HepG2 (cell line): Measurements from ENCODE around the gene ARPC1A. TPM values are rescaled to one million over a fixed set of nuclear protein-coding genes. Genes with fewer than 3 reads are reported as not detected.

ENCODE experiments used
- BCL6 ChIP-seq: IDR thresholded peaks from 2 replicates; pipeline ENCODE4 v1.6.1; 2016; ENCODE audit warnings: missing genetic modification reagents, missing compliant biosample characterization
- CAMTA2 ChIP-seq: sonication (generic); formaldehyde crosslinking; IDR thresholded peaks from 2 replicates; pipeline ENCODE4 v1.4.0; 2020; ENCODE audit warnings: mild to moderate bottlenecking, missing genetic modification reagents, borderline replicate concordance
- CEBPB ChIP-seq: IDR thresholded peaks from 2 replicates; pipeline ENCODE4 v1.6.1; 2011; ENCODE audit warnings: low read depth, low read length, improper control_type of control experiment, borderline replicate concordance
- FOXK2 ChIP-seq: fragments of 450-650 bp; IDR thresholded peaks from 2 replicates; pipeline ENCODE4 v1.6.1; 2016
- HNRNPL ChIP-seq: fragments of 200-400 bp; formaldehyde crosslinking; IDR thresholded peaks from 2 replicates; pipeline ENCODE4 v1.6.1; 2017; ENCODE audit warnings: mild to moderate bottlenecking, low read depth, low read length
- HNRNPLL ChIP-seq: fragments of 200-400 bp; formaldehyde crosslinking; IDR thresholded peaks from 2 replicates; pipeline ENCODE4 v1.6.1; 2017; ENCODE audit warnings: mild to moderate bottlenecking, low read depth, low read length; ENCODE audit not compliant: poor library complexity, severe bottlenecking
- HOXA5 ChIP-seq: sonication (generic); formaldehyde crosslinking; IDR thresholded peaks from 2 replicates; pipeline ENCODE4 v1.4.0; 2020; ENCODE audit warnings: missing genetic modification reagents
- KDM6A ChIP-seq: IDR thresholded peaks from 2 replicates; pipeline ENCODE4 v1.6.1; 2016; ENCODE audit warnings: low read depth
- MIXL1 ChIP-seq: IDR thresholded peaks from 2 replicates; pipeline ENCODE4 v1.6.1; 2016
- NBN ChIP-seq: fragments of 450-650 bp; conservative IDR thresholded peaks from 2 replicates; pipeline ENCODE4 v1.6.1; 2017
- NR2F6 ChIP-seq, 2 experiments: IDR thresholded peaks; 2 replicates each; pipeline ENCODE4 v1.6.1; 2016; ENCODE audit warnings: antibody characterized with exemption in 1 of 2, mild to moderate bottlenecking in 1 of 2
- RFX5 ChIP-seq: IDR thresholded peaks from 2 replicates; pipeline ENCODE4 v1.6.1; 2011; ENCODE audit warnings: low read depth, low read length, improper control_type of control experiment
- SAFB2 ChIP-seq: sonication (generic); formaldehyde crosslinking; IDR thresholded peaks from 2 replicates; pipeline ENCODE4 v1.5.1; 2020; ENCODE audit warnings: missing genetic modification reagents, low read depth, mild to moderate bottlenecking, borderline replicate concordance
- ZBTB20 ChIP-seq: sonication (generic); formaldehyde crosslinking; IDR thresholded peaks from 2 replicates; pipeline ENCODE4 v1.8.1; 2023; ENCODE audit warnings: missing genetic modification reagents, low read depth, mild to moderate bottlenecking, borderline replicate concordance
- ZNF251 ChIP-seq: sonication (generic); formaldehyde crosslinking; IDR thresholded peaks from 2 replicates; pipeline ENCODE4 v1.9.0; 2021; ENCODE audit warnings: mild to moderate bottlenecking, missing genetic modification reagents
- ZNF333 ChIP-seq: sonication (generic); formaldehyde crosslinking; IDR thresholded peaks from 2 replicates; pipeline ENCODE4 v1.4.0; 2020; ENCODE audit warnings: mild to moderate bottlenecking, missing genetic modification reagents, borderline replicate concordance
- ZNF350 ChIP-seq: sonication (generic); formaldehyde crosslinking; IDR thresholded peaks from 2 replicates; pipeline ENCODE4 v1.4.0; 2020; ENCODE audit warnings: mild to moderate bottlenecking, low read depth, missing genetic modification reagents, borderline replicate concordance
- ZNF468 ChIP-seq: sonication (generic); formaldehyde crosslinking; IDR thresholded peaks from 2 replicates; pipeline ENCODE4 v1.8.0; 2022; ENCODE audit warnings: mild to moderate bottlenecking, moderate library complexity, missing genetic modification reagents
- ZNF616 ChIP-seq: sonication (generic); formaldehyde crosslinking; IDR thresholded peaks from 2 replicates; pipeline ENCODE4 v1.5.0; 2020; ENCODE audit warnings: low read depth, mild to moderate bottlenecking, missing genetic modification reagents
- ZNF75D ChIP-seq: sonication (generic); formaldehyde crosslinking; IDR thresholded peaks from 2 replicates; pipeline ENCODE4 v1.8.1; 2023; ENCODE audit warnings: missing genetic modification reagents, mild to moderate bottlenecking, borderline replicate concordance
- ZZZ3 ChIP-seq: sonication (generic); formaldehyde crosslinking; IDR thresholded peaks from 2 replicates; pipeline ENCODE4 v1.4.0; 2020; ENCODE audit warnings: missing genetic modification reagents, mild to moderate bottlenecking, borderline replicate concordance
- polyA plus RNA-seq, 8 experiments: library from polyadenylated mRNA; depleted of rRNA in 3 of 8; stranded (reverse) in 7 of 8; unstranded in 1 of 8; fragments of >200 nt; fragmentation: Illumina TruSeq in 4 of 8; extraction: Trizol in 4 of 8; gene quantifications; 2 replicates each; pipeline versions ENCODE4 v1.2.1 to v1.2.3, GENCODE V29; 2011 to 2016; ENCODE audit warnings: low read depth in 4 of 8, missing spikeins in 1 of 8, mixed read lengths in 1 of 8; ENCODE audit not compliant: insufficient read depth in 1 of 8
- total RNA-seq, 5 experiments: library from RNA; depleted of rRNA; stranded (reverse); fragments of >200 nt; fragmentation: Illumina TruSeq; extraction: Trizol; gene quantifications; 2 replicates each; pipeline ENCODE4 v1.2.3, GENCODE V29; 2016; ENCODE audit warnings: low read depth in 1 of 5
- TF ChIP-seq, protein P1 (sequence below): sonication (generic); formaldehyde crosslinking; IDR thresholded peaks from 2 replicates; pipeline ENCODE4 v1.8.1; 2023; ENCODE audit warnings: mild to moderate bottlenecking, moderate library complexity, missing genetic modification reagents
- TF ChIP-seq, protein P2 (sequence below): sonication (generic); formaldehyde crosslinking; IDR thresholded peaks from 2 replicates; pipeline ENCODE4 v1.5.1; 2020; ENCODE audit warnings: mild to moderate bottlenecking, moderate library complexity, missing genetic modification reagents
- TF ChIP-seq, protein P3 (sequence below): IDR thresholded peaks from 2 replicates; pipeline ENCODE4 v1.6.1; 2016; ENCODE audit warnings: missing compliant biosample characterization, missing genetic modification reagents, borderline replicate concordance
- TF ChIP-seq, protein P4 (sequence below): IDR thresholded peaks from 2 replicates; pipeline ENCODE4 v1.6.1; 2016; ENCODE audit warnings: low read depth, control low read depth

The ARPC1A gene
- total and polyA plus RNA-seq, 2 of the 13 experiments (the other 11 are each of a cell fraction or from before 2014, with no cell fraction given), result 44.3 to 88.5 TPM

DNA sequence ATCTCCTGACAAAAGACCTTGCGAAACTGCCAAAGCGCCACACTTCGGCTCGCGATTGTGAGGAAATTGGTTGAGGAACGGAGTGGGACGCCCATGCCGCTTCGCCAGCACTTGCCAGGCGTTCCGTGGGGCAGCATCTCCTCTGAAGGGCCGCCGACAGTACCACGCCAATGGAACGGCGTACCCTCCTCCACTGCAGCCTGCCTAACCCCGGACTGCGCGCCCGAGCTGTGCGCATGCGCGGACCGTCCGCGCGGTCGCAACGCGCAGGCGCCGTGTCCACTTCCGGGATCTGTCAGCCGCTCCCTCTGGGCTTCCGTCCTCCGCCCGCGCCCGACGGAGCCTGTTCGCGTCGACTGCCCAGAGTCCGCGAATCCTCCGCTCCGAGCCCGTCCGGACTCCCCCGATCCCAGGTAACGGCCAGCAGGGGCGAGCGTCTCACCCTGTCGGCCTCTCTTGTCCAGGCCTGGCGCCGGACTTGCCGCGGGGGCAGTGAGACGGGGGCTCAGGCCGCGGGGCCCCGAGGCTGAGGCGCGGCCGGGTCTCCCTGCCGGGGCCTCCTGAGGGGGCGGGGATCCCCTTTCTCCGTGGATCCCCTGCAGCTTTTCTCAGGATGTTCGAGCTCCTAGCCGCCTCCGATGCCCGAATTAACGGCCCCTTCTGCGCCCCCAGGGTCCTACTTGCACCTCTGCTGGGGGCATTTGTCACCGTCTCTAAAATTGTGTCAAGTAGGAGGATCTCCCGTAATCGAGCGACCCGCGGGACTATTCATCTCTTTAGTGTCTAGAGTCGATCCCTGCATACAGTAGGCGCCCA lies at the start of gene ARPC1A (continued):
- TF ChIP-seq RFX5, result peak; percentile 19; the same call in 1 of the 2 replicates
- 0 out of 2 replicates have a peak, but pooled peaks have one; percentile 17 for TF ChIP-seq ZNF616 (CRISPR knock-in tag)
- peak; percentile 95 for TF ChIP-seq HNRNPLL
- TF ChIP-seq CAMTA2 (CRISPR knock-in tag), result no peak
- 0 out of 2 replicates have a peak, but pooled peaks have one; percentile 21 for TF ChIP-seq ZNF75D (CRISPR knock-in tag)
- TF ChIP-seq ZNF468 (CRISPR knock-in tag), result no peak
- TF ChIP-seq CEBPB, result no peak
- TF ChIP-seq HNRNPL, result no peak
- TF ChIP-seq, protein P1, sequence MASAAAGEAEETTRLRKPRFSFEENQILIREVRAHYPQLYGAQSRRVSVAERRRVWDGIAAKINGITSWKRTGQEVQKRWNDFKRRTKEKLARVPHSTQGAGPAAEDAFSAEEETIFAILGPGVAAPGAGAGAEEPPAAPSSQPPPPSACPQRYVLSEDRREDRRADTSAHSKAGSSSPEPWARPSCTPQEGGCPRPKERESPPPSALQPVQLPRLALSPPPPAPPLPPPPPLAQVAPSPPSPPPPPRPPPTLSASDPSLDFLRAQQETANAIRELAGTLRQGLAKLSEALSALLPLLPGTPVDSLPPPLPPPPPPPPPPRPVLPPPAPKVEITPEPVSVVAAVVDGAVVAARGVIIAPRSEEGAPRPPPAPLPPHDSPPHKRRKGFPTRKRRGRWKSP, result peak; percentile 84
- peak; percentile 88 for TF ChIP-seq HOXA5 (CRISPR knock-in tag)
- TF ChIP-seq ZBTB20 (CRISPR knock-in tag), result no peak
- TF ChIP-seq NBN, result no peak
- TF ChIP-seq, protein P2, sequence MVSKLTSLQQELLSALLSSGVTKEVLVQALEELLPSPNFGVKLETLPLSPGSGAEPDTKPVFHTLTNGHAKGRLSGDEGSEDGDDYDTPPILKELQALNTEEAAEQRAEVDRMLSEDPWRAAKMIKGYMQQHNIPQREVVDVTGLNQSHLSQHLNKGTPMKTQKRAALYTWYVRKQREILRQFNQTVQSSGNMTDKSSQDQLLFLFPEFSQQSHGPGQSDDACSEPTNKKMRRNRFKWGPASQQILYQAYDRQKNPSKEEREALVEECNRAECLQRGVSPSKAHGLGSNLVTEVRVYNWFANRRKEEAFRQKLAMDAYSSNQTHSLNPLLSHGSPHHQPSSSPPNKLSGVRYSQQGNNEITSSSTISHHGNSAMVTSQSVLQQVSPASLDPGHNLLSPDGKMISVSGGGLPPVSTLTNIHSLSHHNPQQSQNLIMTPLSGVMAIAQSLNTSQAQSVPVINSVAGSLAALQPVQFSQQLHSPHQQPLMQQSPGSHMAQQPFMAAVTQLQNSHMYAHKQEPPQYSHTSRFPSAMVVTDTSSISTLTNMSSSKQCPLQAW (CRISPR knock-in tag), result peak; percentile 82
- no peak for TF ChIP-seq KDM6A (CRISPR knock-in tag)
- no peak for TF ChIP-seq ZNF251 (CRISPR knock-in tag)
- TF ChIP-seq FOXK2, result no peak
- TF ChIP-seq, protein P3, sequence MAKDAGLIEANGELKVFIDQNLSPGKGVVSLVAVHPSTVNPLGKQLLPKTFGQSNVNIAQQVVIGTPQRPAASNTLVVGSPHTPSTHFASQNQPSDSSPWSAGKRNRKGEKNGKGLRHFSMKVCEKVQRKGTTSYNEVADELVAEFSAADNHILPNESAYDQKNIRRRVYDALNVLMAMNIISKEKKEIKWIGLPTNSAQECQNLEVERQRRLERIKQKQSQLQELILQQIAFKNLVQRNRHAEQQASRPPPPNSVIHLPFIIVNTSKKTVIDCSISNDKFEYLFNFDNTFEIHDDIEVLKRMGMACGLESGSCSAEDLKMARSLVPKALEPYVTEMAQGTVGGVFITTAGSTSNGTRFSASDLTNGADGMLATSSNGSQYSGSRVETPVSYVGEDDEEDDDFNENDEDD (CRISPR knock-in tag), result peak; percentile 86; the same call in 1 of the 2 replicates
- TF ChIP-seq NR2F6 (IDR thresholded peaks at IDR 0.05), result no peak
- peak; percentile 63; the same call in 1 of the 2 replicates for TF ChIP-seq NR2F6 (CRISPR knock-in tag; IDR thresholded peaks at IDR 0.05)
- peak; percentile 56; the same call in 1 of the 2 replicates for TF ChIP-seq ZNF333 (CRISPR knock-in tag)
- TF ChIP-seq ZNF350 (CRISPR knock-in tag), result peak; percentile 43; the same call in 1 of the 2 replicates
- peak; percentile 86; the same call in 1 of the 2 replicates for TF ChIP-seq ZZZ3 (CRISPR knock-in tag)
- no peak; the same call in 1 of the 2 replicates for TF ChIP-seq MIXL1
- TF ChIP-seq BCL6 (CRISPR knock-in tag), result peak; percentile 64; the same call in 1 of the 2 replicates
- TF ChIP-seq, protein P4, sequence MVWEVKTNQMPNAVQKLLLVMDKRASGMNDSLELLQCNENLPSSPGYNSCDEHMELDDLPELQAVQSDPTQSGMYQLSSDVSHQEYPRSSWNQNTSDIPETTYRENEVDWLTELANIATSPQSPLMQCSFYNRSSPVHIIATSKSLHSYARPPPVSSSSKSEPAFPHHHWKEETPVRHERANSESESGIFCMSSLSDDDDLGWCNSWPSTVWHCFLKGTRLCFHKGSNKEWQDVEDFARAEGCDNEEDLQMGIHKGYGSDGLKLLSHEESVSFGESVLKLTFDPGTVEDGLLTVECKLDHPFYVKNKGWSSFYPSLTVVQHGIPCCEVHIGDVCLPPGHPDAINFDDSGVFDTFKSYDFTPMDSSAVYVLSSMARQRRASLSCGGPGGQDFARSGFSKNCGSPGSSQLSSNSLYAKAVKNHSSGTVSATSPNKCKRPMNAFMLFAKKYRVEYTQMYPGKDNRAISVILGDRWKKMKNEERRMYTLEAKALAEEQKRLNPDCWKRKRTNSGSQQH, result no peak; the same call in 1 of the 2 replicates
- peak; percentile 70 for TF ChIP-seq SAFB2
